Activated naive CD8-positive, alpha-beta T cell (primary cell): Measurements from ENCODE around the gene L3MBTL1.

Source experiments
- H3K27ac Mint-ChIP-seq: one replicate; pipeline ENCODE4 v1.8.0; 2021; ENCODE audit warnings: mixed read lengths
- H3K27me3 Mint-ChIP-seq: one replicate; pipeline ENCODE4 v1.8.0; 2021; ENCODE audit warnings: mixed read lengths
- H3K36me3 Mint-ChIP-seq: one replicate; pipeline ENCODE4 v1.8.0; 2021; ENCODE audit warnings: mixed read lengths
- H3K4me1 Mint-ChIP-seq: one replicate; pipeline ENCODE4 v1.8.0; 2021; ENCODE audit warnings: low read depth, mixed read lengths
- H3K4me3 Mint-ChIP-seq: one replicate; pipeline ENCODE4 v1.8.0; 2021; ENCODE audit warnings: mild to moderate bottlenecking, mixed read lengths
- H3K9me3 Mint-ChIP-seq: one replicate; pipeline ENCODE4 v1.8.0; 2021; ENCODE audit warnings: low read depth, mixed read lengths

Gene L3MBTL1

GRCh38 chr20:43550456-43550855, 43.0 kb downstream of the L3MBTL1 start:
- H3K27me3 Mint-ChIP-seq = peaks cover 3% of the 10 kb centered on the region
- H3K9me3 Mint-ChIP-seq = no peaks in the 10 kb centered on the region
- H3K4me1 Mint-ChIP-seq = no peaks in the 10 kb centered on the region
- peaks cover 17% of the 10 kb centered on the region for H3K36me3 Mint-ChIP-seq
- H3K4me3 Mint-ChIP-seq = no peak overlapping the region
- H3K27ac Mint-ChIP-seq = no peak overlapping the region

- H3K27me3 Mint-ChIP-seq = peaks cover 3% of the 10 kb centered on the region
- H3K36me3 Mint-ChIP-seq = peaks cover 11% of the 10 kb centered on the region
- no peak overlapping the region for H3K4me3 Mint-ChIP-seq
- H3K9me3 Mint-ChIP-seq = no peaks in the 10 kb centered on the region
- H3K27ac Mint-ChIP-seq = no peak overlapping the region
- H3K4me1 Mint-ChIP-seq = no peaks in the 10 kb centered on the region
These were observed 46.9 kb downstream of the L3MBTL1 start for GRCh38 chr20:43554369-43554768.

GRCh38 chr20:43558412-43559146, 51.1 kb downstream of the L3MBTL1 start, which contains the start of gene SGK2:
SGK2 (plus strand) TSS chr20:43559027; CDS start chr20:43566496, 7,469 bp downstream.
- H3K27ac Mint-ChIP-seq = no peak within 1 kb of the TSS
- H3K4me3 Mint-ChIP-seq = no peak within 1 kb of the TSS
- H3K27me3 Mint-ChIP-seq = no peaks in the 10 kb centered on the region
- H3K4me1 Mint-ChIP-seq = no peaks in the 10 kb centered on the region
- H3K36me3 Mint-ChIP-seq = no peaks in the 10 kb centered on the region
- no peaks in the 10 kb centered on the region for H3K9me3 Mint-ChIP-seq

- H3K4me3 Mint-ChIP-seq = no peak overlapping the region
- H3K4me1 Mint-ChIP-seq = no peaks in the 10 kb centered on the region
- H3K9me3 Mint-ChIP-seq = no peaks in the 10 kb centered on the region
- H3K36me3 Mint-ChIP-seq = no peaks in the 10 kb centered on the region
- H3K27ac Mint-ChIP-seq = no peak overlapping the region
- H3K27me3 Mint-ChIP-seq = no peaks in the 10 kb centered on the region
These were observed 51.9 kb downstream of the L3MBTL1 start for GRCh38 chr20:43559147-43559987.

GRCh38 chr20:43560974-43561373, 53.5 kb downstream of the L3MBTL1 start:
- no peak overlapping the region for H3K27ac Mint-ChIP-seq
- H3K36me3 Mint-ChIP-seq = no peaks in the 10 kb centered on the region
- H3K4me1 Mint-ChIP-seq = no peaks in the 10 kb centered on the region
- no peaks in the 10 kb centered on the region for H3K9me3 Mint-ChIP-seq
- H3K4me3 Mint-ChIP-seq = no peak overlapping the region
- no peaks in the 10 kb centered on the region for H3K27me3 Mint-ChIP-seq

GRCh38 chr20:43563429-43563828, 55.9 kb downstream of the L3MBTL1 start:
- H3K27ac Mint-ChIP-seq = no peak overlapping the region
- H3K9me3 Mint-ChIP-seq = no peaks in the 10 kb centered on the region
- H3K4me3 Mint-ChIP-seq = no peak overlapping the region
- no peaks in the 10 kb centered on the region for H3K36me3 Mint-ChIP-seq
- H3K4me1 Mint-ChIP-seq = no peaks in the 10 kb centered on the region
- H3K27me3 Mint-ChIP-seq = no peaks in the 10 kb centered on the region

- no peak overlapping the region for H3K4me3 Mint-ChIP-seq
- no peaks in the 10 kb centered on the region for H3K36me3 Mint-ChIP-seq
- no peaks in the 10 kb centered on the region for H3K27me3 Mint-ChIP-seq
- H3K4me1 Mint-ChIP-seq = no peaks in the 10 kb centered on the region
- H3K27ac Mint-ChIP-seq = no peak overlapping the region
- H3K9me3 Mint-ChIP-seq = no peaks in the 10 kb centered on the region
These were observed 56.5 kb downstream of the L3MBTL1 start for GRCh38 chr20:43563991-43564390.

GRCh38 chr20:43564455-43564854, 57.0 kb downstream of the L3MBTL1 start:
- no peaks in the 10 kb centered on the region for H3K36me3 Mint-ChIP-seq

GRCh38 chr20:43564993-43565757, 57.7 kb downstream of the L3MBTL1 start:
- H3K9me3 Mint-ChIP-seq = no peaks in the 10 kb centered on the region
- H3K27ac Mint-ChIP-seq = no peak overlapping the region
- H3K4me1 Mint-ChIP-seq = no peaks in the 10 kb centered on the region
- no peak overlapping the region for H3K4me3 Mint-ChIP-seq
- H3K27me3 Mint-ChIP-seq = no peaks in the 10 kb centered on the region
- H3K36me3 Mint-ChIP-seq = no peaks in the 10 kb centered on the region

More at GRCh38 chr20:43564455-43564854, 57.0 kb downstream of the L3MBTL1 start:
- no peaks in the 10 kb centered on the region for H3K9me3 Mint-ChIP-seq
- H3K4me3 Mint-ChIP-seq = no peak overlapping the region
- H3K27ac Mint-ChIP-seq = no peak overlapping the region
- H3K27me3 Mint-ChIP-seq = no peaks in the 10 kb centered on the region
- no peaks in the 10 kb centered on the region for H3K4me1 Mint-ChIP-seq

GRCh38 chr20:43565758-43566104, 58.2 kb downstream of the L3MBTL1 start:
- H3K9me3 Mint-ChIP-seq = no peaks in the 10 kb centered on the region
- H3K4me1 Mint-ChIP-seq = no peaks in the 10 kb centered on the region
- no peaks in the 10 kb centered on the region for H3K36me3 Mint-ChIP-seq
- H3K4me3 Mint-ChIP-seq = no peak overlapping the region
- H3K27ac Mint-ChIP-seq = no peak overlapping the region
- H3K27me3 Mint-ChIP-seq = no peaks in the 10 kb centered on the region

GRCh38 chr20:43567477-43567876, 60.0 kb downstream of the L3MBTL1 start:
- no peaks in the 10 kb centered on the region for H3K4me1 Mint-ChIP-seq
- H3K27me3 Mint-ChIP-seq = no peaks in the 10 kb centered on the region
- H3K27ac Mint-ChIP-seq = no peak overlapping the region
- no peaks in the 10 kb centered on the region for H3K9me3 Mint-ChIP-seq
- H3K4me3 Mint-ChIP-seq = no peak overlapping the region
- H3K36me3 Mint-ChIP-seq = no peaks in the 10 kb centered on the region

- Mint-ChIP-seq H3K4me1 (no peaks in the 10 kb centered on the region), H3K27me3 (no peaks in the 10 kb centered on the region), H3K4me3 (no peak overlapping the region), H3K27ac (no peak overlapping the region), H3K9me3 (no peaks in the 10 kb centered on the region), H3K36me3 (no peaks in the 10 kb centered on the region)
These were observed 61.2 kb downstream of the L3MBTL1 start for GRCh38 chr20:43568706-43569105.

- no peaks in the 10 kb centered on the region for H3K4me1 Mint-ChIP-seq
- H3K36me3 Mint-ChIP-seq = no peaks in the 10 kb centered on the region
- H3K4me3 Mint-ChIP-seq = no peak overlapping the region
- H3K27ac Mint-ChIP-seq = no peak overlapping the region
- no peaks in the 10 kb centered on the region for H3K9me3 Mint-ChIP-seq
- H3K27me3 Mint-ChIP-seq = no peaks in the 10 kb centered on the region
These were observed 61.8 kb downstream of the L3MBTL1 start for GRCh38 chr20:43569282-43569681.

GRCh38 chr20:43570496-43570895, 63.0 kb downstream of the L3MBTL1 start:
- Mint-ChIP-seq H3K27me3 (no peaks in the 10 kb centered on the region), H3K36me3 (no peaks in the 10 kb centered on the region), H3K27ac (no peak overlapping the region), H3K4me3 (no peak overlapping the region), H3K9me3 (no peaks in the 10 kb centered on the region), H3K4me1 (no peaks in the 10 kb centered on the region)

GRCh38 chr20:43571310-43571709, 63.8 kb downstream of the L3MBTL1 start:
- H3K36me3 Mint-ChIP-seq = no peaks in the 10 kb centered on the region
- H3K4me1 Mint-ChIP-seq = no peaks in the 10 kb centered on the region
- H3K9me3 Mint-ChIP-seq = no peaks in the 10 kb centered on the region
- no peaks in the 10 kb centered on the region for H3K27me3 Mint-ChIP-seq
- no peak overlapping the region for H3K4me3 Mint-ChIP-seq
- no peak overlapping the region for H3K27ac Mint-ChIP-seq
